GM21526 (cell line): Measurements from ENCODE around the gene MBD3L1.

Experiments
- ATAC-seq: cut with Tn5 transposase; IDR thresholded peaks from one replicate; pipeline ENCODE4 v1.9.1; 2021; ENCODE audit warnings: moderate library complexity; ENCODE audit not compliant: unreplicated experiment, low FRiP score

Gene MBD3L1

DNA sequence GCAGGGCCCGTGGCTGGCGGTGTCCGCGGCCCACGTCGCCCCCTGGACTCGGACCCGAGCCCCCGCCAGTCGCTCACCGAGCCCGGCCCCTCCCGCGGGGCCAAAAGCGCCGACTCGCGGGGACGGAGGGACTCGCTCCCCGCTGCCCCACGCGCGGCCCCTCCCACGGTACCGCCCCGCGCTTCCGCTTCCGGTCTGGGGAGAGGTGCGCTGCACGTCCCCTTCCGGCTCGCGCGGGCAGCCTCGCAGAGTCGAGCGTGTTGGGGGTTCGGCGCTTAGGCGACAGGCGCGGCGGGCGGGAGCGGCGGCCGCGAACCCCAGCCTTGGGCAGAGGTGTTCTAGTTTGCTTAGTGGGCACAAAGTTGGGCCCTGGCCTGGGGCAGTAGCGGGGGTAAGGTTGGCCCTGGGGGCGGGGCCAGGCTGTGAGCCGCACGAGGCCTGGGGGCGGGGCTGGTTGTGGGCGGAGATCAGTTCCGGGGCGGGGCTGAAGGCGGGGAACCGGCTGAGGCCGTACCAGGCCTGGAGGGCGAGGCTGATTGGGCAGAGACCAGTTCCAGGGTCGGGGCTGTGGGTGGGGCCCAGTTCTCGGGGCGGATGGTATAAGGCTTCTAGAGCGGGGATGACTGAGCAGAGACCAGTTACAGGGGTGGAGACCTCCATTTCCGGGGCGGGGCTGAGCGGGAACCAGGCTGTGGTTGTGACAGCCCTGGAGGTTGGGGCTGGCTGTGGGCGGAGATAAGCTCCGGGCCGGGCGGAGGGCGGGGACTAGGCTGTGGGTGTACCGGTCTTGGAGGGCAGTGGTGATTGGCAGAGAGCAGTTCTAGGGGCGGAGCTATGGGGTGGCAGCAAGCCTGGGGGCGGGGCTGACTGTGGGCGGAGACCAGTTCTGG, at the start of gene MBD3L1, which contains the start of gene ZNF558:
TSS of gene MBD3L1 (plus strand) at position 246 of the 890 bp plus-strand sequence. CDS start 10,302 bp downstream, outside the sequence.
TSS of gene ZNF558 (minus strand) at position 173 of the 890 bp plus-strand sequence. CDS start 9,645 bp downstream, outside the sequence.
- peak; percentile 74 for ATAC-seq

DNA sequence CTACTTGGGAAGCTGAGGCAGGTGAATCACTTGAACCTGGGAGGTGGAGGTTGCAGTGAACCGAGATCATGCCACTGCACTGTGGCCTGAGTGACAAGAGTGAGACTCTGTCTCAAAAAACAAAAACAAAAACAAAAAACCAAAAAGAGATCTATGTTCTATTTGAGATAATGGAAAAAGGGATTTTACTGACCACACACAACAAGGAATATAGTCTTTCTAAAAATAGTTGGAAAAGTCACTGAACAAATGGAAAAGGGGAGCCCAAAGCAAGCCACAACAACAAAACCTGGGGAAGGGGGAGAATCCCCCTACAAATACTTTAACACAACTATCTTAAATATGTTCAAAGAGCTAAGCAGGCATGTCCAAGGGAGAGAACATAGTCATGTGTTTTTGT, 37.4 kb upstream of the MBD3L1 start:
- no peak for ATAC-seq

DNA sequence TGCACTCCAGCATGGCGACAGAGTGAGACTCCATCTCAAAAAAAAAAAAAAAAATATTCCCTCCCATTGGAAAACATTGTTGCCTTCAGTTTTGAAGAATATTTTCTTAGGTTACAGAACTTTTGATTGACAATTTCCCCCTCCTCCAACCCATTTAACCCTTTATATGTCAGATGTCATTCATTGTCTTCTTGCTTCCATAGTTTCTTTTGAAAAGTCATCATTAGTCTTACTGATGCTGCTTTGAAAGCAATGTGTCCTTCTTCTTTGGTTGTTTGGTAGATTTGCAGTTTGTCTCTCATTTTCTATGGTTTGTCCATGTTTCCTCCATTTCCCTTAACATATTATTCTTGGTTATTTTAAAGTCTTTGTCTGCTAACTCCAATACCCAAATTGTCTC, 25.5 kb upstream of the MBD3L1 start:
- no peak for ATAC-seq

DNA sequence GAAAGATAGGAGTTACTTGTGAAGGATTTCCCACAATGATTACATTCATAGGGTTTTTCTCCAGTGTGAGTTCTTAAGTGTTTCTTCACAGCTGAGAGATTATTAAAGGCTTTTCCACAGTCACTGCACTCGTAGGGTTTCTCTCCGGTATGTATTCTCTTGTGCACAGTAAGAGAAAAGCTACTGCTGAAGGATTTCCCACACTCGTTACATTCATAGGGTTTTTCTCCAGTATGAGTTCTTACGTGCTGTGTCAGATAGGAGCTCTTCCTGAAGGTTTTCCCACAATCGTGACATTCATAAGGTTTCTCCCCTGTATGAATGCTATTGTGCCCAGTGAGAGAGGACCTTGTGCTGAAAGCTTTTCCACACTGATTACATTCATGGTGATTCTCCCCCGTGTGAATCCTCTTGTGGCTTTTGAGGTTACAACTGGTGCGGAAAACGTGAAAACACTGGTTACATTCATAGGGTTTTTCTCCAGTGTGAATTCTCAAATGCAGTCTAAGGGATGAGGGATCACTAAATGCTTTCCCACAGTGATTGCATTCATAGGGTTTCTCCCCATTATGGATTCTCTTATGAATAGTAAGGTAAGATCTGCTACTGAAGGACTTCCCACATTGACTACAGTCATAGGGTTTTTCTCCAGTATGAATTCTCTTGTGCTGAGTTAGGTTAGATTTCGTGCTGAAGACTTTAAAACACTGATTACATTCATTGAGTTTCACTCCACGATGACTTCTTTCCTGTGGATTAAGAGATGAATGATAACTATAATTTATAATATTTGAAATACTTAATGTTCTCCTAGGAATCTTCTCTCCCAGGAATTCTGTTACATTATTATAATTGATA, 20.6 kb upstream of the MBD3L1 start:
- no peak for ATAC-seq

DNA sequence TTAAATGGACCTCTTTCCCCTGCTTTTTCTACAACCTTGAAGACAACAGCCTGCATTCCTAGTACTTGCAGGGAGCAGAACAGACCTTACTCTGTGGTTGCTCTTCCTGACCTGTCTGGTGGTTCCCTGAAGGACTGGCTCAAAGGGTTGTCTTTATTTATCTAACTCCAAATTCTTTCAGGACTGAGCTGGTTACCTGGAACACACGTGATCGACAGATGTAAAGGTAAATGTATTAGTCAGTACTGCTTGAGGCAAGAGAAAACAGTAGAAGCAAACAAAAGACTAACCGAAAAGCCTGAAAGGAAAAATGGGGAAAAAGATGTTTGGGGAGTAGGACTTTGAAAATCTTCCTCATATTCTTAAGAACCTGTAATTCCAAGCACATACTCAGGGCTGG, 18.0 kb upstream of the MBD3L1 start:
- ATAC-seq = no peak

DNA sequence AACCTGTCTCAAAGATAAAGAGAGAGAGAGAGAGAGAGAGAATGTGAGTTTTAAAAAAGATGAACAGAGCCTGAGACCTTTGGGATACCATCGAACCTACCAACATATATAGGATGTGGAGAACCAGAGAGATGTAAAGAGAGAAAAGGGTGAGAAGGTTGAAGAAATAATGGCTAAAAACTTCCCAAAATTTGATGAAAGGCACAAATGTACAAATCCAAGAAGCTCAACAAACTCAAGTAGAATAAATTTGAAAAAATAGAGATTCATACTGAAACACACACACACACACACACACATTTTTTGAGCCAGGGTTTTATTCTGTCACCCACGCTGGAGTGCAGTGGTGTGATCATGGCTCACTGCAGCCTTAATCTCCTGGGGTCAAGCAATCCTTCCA, 16.4 kb upstream of the MBD3L1 start:
- ATAC-seq = no peak

DNA sequence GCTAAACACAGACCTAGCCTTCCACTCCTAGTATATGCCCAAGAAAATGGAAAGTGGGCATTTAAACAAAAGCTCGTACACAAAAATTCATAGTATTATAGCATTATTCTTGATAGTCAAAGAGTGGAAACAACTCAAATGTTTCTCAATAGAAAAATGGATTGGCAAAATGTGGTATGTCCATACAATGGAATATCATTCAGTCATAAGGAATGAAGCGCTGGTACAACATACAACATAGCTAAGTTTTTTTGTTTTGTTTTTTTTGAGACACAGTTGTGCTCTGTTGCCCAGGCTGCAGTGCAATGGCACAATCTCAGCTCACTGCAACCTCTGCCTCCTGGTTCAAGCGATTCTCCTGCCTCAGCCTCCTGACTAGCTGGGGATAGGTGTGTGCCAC, 11.9 kb upstream of the MBD3L1 start:
- ATAC-seq = no peak

DNA sequence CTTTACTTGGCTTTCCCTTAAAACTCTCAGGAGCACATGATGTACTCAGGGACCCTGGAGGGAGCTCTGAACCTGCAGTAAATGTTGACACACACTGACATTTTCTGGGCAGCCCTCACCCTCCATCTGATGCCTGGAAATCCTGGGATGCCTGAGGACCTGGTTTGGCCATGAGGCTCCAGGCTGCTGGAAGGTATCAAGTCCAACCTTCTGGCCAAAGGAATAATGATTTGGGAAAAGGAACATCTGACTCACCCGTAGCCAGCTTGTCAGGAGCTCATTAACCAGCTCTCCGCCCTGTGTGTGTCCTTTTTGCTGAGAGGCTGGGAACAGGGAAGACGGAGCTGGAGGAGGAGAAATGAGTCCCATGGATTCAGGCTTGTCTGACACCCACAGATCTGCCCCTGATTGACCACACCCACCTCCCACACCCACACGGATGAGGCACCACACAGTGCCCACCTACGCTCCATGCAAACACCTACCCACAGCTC, 10.4 kb upstream of the MBD3L1 start:
- ATAC-seq = no peak

DNA sequence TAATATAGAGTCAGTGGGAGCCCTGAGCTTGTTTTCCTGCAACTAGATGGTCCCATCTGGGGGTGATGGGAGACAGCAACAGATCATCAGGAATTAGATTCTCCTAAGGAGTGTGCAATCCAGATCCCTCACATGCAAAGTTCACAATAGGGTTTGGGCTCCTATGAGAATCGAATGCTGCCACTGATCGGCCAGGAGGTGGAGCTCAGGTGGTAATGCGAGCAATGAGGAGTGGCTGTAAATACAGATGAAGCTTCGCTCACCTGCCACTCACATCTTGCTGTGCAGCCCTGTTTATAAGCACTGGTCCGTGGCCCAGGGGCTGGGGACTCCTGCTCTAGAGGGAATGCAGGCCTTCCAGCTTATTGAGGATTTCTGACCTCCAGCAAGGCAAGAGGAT, 5.8 kb upstream of the MBD3L1 start:
- ATAC-seq = no peak

DNA sequence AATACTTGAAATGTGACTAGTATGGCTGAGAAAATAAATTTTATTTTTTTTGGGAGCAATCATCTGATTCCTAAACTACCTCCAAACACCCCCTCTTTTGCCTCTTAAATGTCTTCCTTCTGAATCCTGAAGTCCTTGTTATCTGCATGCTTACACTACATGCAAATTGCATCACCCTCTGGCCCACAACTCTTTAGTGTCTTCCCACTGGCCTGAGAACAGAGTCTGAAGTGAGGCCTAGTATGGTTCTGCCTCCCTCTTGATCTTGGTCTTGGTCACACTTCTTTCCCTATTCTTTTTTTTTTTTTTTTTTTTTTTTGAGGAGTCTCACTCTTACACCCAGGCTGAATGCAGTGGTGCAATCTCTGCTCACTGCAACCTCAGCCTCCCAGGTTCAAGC, 4.9 kb upstream of the MBD3L1 start:
- ATAC-seq = no peak

DNA sequence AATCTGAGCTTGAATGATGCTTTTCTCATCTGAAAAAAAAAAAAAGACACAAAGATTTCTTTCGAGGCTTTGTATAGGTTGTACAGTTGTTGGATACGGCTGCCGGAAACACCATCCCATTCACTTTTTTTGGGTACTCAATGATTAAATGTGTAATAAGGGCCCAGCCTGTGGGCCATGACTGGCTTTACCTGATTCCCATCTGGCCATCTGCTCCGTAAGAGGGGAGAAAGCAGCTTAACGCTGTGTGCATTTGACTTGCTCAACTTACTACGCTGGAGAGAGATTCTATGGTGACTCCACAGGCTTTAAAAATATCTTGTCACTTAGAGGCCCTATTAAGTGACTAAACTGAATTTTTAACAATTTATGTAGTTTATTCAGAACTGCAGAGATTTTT, 804 bp upstream of the MBD3L1 start:
- no peak for ATAC-seq

DNA sequence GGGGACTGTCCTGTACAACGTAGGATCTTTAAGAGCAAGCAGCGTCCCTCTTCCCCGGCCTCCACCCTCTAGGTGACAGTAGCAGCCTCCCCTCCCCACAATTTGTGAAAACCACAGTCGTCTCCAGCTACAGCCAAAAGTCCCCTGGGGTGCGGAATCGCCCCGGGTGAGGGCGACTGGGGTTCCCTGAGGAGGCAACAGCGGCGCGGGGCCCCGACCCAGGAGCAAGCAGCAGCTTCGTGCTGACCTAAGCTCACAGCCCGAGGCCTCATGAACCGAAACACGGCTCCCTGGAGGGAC, 395 bp upstream of the MBD3L1 start:
- peak; percentile 19 for ATAC-seq

DNA sequence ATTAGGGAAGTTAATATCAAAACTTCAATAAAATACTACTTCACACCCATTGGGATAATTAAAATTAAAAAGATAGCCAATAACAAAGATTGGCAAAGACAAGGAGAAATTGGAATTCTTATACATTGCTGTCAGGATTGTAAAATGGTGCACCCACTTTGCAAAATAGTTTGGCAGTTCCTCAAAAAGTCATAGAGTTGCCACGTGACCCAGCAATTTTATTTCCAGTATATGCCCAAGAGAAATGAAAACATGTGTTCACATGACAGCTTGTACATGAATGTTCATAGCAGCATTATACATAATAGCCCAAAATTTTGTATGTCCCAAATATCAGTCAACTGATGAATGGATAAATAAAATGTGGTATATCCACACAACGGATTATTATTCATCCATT, 3.3 kb downstream of the MBD3L1 start:
- no peak for ATAC-seq

DNA sequence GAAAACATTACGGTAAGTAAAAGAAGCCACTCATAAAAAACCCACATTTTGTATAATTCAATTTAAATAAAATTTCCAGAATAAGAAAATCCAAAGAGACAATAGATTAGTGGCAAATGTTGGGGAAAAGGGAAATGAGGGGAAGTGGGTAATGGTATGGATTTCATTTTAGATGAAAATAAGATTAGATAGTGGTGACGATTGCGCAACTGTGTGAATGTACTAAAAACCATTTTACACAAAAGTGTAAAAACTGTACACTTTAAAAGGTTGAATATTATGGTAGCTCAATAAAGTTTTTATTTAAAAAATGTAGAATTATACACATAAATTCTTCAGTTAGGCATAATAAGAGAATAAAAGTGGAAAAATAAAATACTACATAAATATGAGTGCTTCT, 3.7 kb downstream of the MBD3L1 start:
- ATAC-seq = no peak

DNA sequence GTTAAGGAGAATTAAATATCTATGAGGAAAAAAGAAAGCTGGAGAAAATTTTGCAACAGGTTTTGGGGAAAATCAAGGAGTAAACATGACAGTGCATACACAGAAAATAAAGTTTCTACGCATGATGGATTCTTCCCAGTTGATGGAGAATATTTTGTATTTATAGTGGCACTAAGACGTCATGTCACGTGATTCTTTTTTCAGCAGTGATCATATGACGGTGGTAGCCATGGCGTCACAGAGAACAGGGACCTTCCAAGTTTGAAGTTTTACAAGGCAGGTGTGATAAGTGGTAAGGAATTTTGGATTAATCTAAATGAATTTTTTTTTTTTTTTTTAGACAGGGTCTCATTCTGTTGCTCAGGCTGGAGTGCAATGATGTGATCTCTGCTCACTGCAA, 8.5 kb downstream of the MBD3L1 start:
- ATAC-seq = no peak

DNA sequence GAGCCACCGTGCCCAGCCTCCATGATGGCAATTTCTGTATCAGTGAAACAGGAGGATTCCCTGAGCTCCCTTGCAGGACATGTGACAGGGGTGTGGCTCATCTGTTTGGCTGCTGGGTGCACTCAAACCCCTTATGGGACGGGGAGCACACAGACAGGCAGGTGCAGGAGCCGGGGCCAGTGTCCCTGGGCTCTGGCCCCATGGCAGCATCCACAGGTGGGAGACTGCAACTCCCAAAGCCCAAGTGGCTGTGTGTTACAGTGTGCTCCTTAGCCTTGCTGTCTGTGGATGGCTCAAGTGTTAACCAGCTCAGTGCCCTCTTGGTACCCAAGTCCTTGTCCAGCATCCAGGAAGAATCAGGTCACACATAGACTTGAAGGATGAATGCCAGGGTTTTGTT, 14.6 kb downstream of the MBD3L1 start:
- no peak for ATAC-seq

DNA sequence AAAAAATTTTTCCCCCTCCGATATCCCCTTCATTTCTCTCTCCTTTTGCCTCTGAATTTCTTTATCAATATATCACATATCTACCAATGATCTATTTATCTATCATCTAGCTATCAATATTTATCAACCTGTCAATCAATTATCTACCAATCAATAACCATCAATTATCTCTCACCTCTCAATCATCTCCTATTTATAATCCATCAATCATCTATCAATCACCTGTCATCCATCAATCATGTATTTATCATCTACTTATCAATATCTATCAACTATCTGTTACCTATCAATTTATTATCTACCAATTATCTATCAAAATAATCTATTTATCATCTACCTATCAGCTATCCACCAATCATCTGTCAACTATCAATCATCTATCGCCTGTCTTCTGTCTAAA, 17.1 kb downstream of the MBD3L1 start:
- ATAC-seq = no peak

DNA sequence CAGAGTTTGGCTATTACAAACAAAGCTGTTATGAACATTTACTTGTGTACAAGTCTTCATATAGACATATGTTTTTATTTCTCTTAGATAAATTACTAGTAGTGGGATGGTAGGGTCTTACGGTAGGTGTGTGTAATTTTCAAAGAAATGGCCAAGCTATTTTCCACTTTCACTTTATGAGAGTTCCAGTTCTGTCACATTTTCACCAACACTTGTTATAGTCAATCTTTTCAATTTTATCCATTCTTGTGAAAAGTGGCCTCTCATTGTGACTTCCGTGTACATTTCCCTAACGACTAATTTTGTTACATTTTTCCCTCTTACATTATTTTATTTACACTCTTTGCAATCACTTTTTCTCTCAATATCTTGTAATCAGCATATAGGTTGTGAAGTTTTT, 18.3 kb downstream of the MBD3L1 start:
- ATAC-seq = no peak

DNA sequence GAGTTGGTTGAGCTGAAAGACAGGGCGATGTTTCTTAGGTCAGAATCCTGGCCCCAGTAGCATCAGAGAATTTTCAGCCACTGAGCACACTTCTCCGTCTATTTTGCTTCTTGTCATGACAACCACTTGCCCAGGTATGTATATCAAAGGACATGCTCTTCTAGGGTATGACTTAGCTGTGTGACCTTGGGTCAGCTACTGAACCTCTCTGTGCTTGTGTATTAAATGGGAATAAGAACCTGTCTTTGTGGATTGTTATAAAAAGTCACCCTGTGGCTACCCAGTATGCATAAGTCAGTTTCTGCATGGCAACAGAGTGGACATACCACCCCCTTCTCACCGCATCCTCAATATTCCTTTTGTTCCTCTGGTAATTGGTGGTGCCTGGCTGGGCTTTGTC, 26.1 kb downstream of the MBD3L1 start:
- no peak for ATAC-seq

DNA sequence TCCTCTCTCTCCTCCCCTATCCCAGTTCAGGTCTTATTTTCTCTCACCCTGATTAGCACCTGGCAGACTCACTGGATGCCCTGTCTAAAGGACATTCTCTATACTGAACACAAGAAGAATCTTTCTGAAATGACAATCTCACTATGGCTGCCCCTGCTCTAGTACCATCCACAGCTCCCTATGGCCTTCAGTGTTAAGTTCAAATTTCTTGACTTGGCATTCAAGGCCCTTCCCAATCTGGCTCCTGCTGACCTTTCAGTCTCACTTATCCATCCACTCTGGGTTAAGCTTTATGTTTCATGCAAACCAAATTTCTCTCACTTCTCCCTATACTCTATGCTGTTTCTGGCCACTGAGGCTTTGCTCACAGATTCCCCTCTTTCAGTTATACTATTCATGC, 34.2 kb downstream of the MBD3L1 start:
- ATAC-seq = no peak

DNA sequence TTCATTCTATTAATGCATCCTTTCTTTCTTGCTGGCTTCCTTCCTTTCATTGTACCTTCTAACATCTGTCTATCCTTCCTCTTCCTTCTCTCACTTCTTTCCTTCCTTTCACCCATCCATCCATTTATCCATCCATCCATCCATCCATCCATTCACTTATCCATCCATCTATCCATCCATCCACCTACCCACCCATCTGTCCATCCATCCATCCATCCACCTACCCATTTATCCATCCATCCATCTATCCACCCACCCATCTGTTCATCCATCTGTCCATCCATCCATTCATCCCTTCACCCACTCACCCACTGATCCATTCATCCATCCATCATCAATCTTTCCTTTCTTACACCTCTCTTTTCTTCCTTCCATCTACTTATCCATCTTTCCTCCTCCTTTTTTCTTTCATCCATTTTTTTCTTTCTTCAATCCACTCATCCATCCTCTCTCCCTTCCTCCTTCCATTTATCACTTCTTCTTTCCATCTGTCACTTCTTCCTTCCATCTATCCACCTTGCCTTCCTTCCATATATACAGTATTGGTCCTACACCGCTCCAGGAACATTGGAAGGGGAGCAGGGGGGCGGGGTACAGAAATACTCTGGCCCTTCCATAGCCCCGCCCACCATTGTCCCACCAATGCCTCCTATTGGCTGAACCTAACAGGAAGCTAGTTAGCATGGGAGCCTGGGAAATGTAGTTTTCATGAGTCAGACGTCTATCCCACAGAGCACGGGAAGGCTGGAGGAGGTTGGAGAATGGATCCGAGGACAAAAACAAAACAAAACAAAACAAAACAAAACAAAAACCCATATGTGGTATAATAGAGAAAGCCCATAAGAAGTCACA, 45.9 kb downstream of the MBD3L1 start:
- no peak for ATAC-seq
